K562 (cell line): ENCODE results near the gene TMEM63C. TPM values are rescaled to one million over a fixed set of nuclear protein-coding genes. Genes with fewer than 3 reads are reported as not detected.

ENCODE experiments used
- ATAC-seq: fragments of 200-7000 bp; cut with Tn5 transposase; 3 replicates; pipeline ENCODE4 v1.9.1; 2020; ENCODE audit warnings: moderate library complexity
- BruUV-seq: library from RNA; stranded (reverse); fragments of 400-500 nt; replicated peaks from 2 replicates; lab custom pipeline; 2021; lab: Mats Ljungman, UMichigan
- CTCF ChIA-PET: fragments of 300-600 bp; formaldehyde crosslinking; extraction: SDS; loops from one replicate; lab custom pipeline; 2021; ENCODE audit warnings: low intra/inter-chr PET ratio; lab: Yijun Ruan, JAX
- POLR2A ChIA-PET: fragments of 300-600, 350-650 bp; sonication (Branson Sonifier 250); formaldehyde crosslinking; extraction: SDS; loops from one replicate; lab custom pipeline; 2021; ENCODE audit warnings: antibody characterized with exemption, inconsistent platforms; lab: Yijun Ruan, JAX
- DNase-seq, 4 experiments: peaks; one replicate each; pipeline versions ENCODE4 v3.0.0 to v3.0.0-alpha.2; 2011 to 2018; ENCODE audit warnings: low spot score in 3 of 4, mixed read lengths in 3 of 4; ENCODE audit errors: extremely low read depth in 1 of 4
- FAIRE-seq: peaks from 2 replicates; lab custom pipeline; 2011; peaks lifted over from hg19 to GRCh38; lab: Jason Lieb, UNC
- H2AFZ ChIP-seq: 2 replicates; pipeline ENCODE4 v1.6.0; 2011; ENCODE audit warnings: low read depth, low read length, control low read depth, inconsistent platforms
- H3K27ac ChIP-seq: fragments of 200-600 bp; 3 replicates; pipeline ENCODE4 v1.8.0; 2011; ENCODE audit warnings: low read depth, mild to moderate bottlenecking, control low read depth, inconsistent platforms, low read length, moderate library complexity, mixed read lengths; ENCODE audit errors: extremely low read depth
- H3K27me3 ChIP-seq, 2 experiments: fragments of 300-600 bp in 1 of 2; 2 replicates in 1 of 2; 3 replicates in 1 of 2; pipeline versions ENCODE4 v1.6.0 to v1.8.0; 2011; ENCODE audit warnings: inconsistent platforms in 2 of 2, low read length in 2 of 2, mild to moderate bottlenecking in 1 of 2, mixed read lengths in 1 of 2, moderate library complexity in 1 of 2; ENCODE audit not compliant: control insufficient read depth in 2 of 2, insufficient read depth in 2 of 2
- H3K36me3 ChIP-seq: fragments of 300-600 bp; 3 replicates; pipeline ENCODE4 v1.8.0; 2011; ENCODE audit warnings: mild to moderate bottlenecking, low read length, inconsistent platforms; ENCODE audit not compliant: control insufficient read depth, insufficient read depth
- H3K4me1 ChIP-seq, 2 experiments: fragments of 200-600 bp in 1 of 2; replicated peaks in 1 of 2; 2 replicates in 1 of 2; 3 replicates in 1 of 2; pipeline versions ENCODE4 v1.5.1 to v1.8.0; 2011; ENCODE audit warnings: inconsistent platforms in 2 of 2, low read length in 2 of 2, mild to moderate bottlenecking in 1 of 2, mixed read lengths in 1 of 2, moderate library complexity in 1 of 2; ENCODE audit not compliant: control insufficient read depth in 2 of 2, insufficient read depth in 2 of 2
- H3K4me2 ChIP-seq: 2 replicates; pipeline ENCODE4 v1.6.1; 2011; ENCODE audit warnings: low read length, control low read depth, inconsistent platforms, mixed read lengths; ENCODE audit not compliant: insufficient read depth
- H3K4me3 ChIP-seq: fragments of 200-600 bp; sonication (generic), shearing (Covaris generic); 2 replicates; pipeline ENCODE4 v1.5.1; 2016; ENCODE audit warnings: control low read depth, inconsistent platforms
- H3K79me2 ChIP-seq: fragments of 200-600 bp; 3 replicates; pipeline ENCODE4 v1.8.0; 2011; ENCODE audit warnings: low read length, inconsistent platforms; ENCODE audit not compliant: control insufficient read depth, insufficient read depth
- H3K9ac ChIP-seq, 2 experiments: 2 replicates each; pipeline versions ENCODE4 v1.6.0 to v1.6.1; 2011; ENCODE audit warnings: low read depth in 2 of 2, low read length in 2 of 2, control low read depth in 1 of 2, inconsistent platforms in 1 of 2, mild to moderate bottlenecking in 1 of 2, mixed read lengths in 1 of 2; ENCODE audit not compliant: insufficient read depth in 1 of 2
- H3K9me1 ChIP-seq: one replicate; pipeline ENCODE4 v1.6.0; 2011; ENCODE audit warnings: inconsistent platforms, mild to moderate bottlenecking, low read length, moderate library complexity; ENCODE audit not compliant: control insufficient read depth, insufficient read depth
- H3K9me3 ChIP-seq: replicated peaks from 2 replicates; pipeline ENCODE4 v1.5.1; 2011; ENCODE audit warnings: low read depth, low read length, inconsistent platforms; ENCODE audit not compliant: control insufficient read depth, insufficient read depth
- H4K20me1 ChIP-seq: replicated peaks from 2 replicates; pipeline ENCODE4 v1.6.1; 2011; ENCODE audit warnings: low read length, inconsistent platforms, mixed read lengths; ENCODE audit not compliant: control insufficient read depth, insufficient read depth
- FOXJ3 ChIP-seq: sonication (generic); formaldehyde crosslinking; IDR thresholded peaks from 2 replicates; pipeline ENCODE4 v1.4.0; 2020; ENCODE audit warnings: mild to moderate bottlenecking, missing genetic modification reagents
- PHTF2 ChIP-seq: fragments of 250-450 bp; sonication (Bioruptor Pico); IDR thresholded peaks from 2 replicates; pipeline ENCODE4 v1.5.0; 2021; ENCODE audit warnings: mild to moderate bottlenecking
- TSC22D4 ChIP-seq: fragments of 450-650 bp; IDR thresholded peaks from 2 replicates; pipeline ENCODE4 v1.6.1; 2016; ENCODE audit warnings: missing genetic modification characterization, missing biosample characterization, control low read depth
- ZNF699 ChIP-seq: fragments of 250-450 bp; sonication (Bioruptor Pico); IDR thresholded peaks from 2 replicates; pipeline ENCODE4 v1.8.0; 2021; ENCODE audit warnings: mild to moderate bottlenecking, moderate library complexity; ENCODE audit not compliant: insufficient replicate concordance
- WGBS: fragments of 100-300 bp; shearing (Covaris generic); methylation state at CpG from one replicate; pipeline ENCODE4 v1.1.6; 2016; ENCODE audit warnings: low coverage, mixed read lengths; ENCODE audit not compliant: insufficient coverage; ENCODE audit errors: missing lambda C conversion rate; 5-methylcytosine and 5-hydroxymethylcytosine counted together
- in situ Hi-C: fragments of 300-500 bp; cut with MboI; formaldehyde crosslinking; loops from 4 replicates; pipeline ENCODE4 v1.15.0; 2018; ENCODE audit warnings: inconsistent platforms, mixed read lengths
- intact Hi-C: fragments of 100-400 bp; cut with micrococcal nuclease; formaldehyde crosslinking; loops from 2 replicates; pipeline ENCODE4 v1.14.2; 2022
- polyA plus RNA-seq, 8 experiments: library from polyadenylated mRNA; depleted of rRNA in 4 of 8; stranded (reverse) in 5 of 8; unstranded in 3 of 8; fragments of >200 nt; fragmentation: Nextera tagmentation in 2 of 8; fragmentation: Illumina TruSeq in 1 of 8; extraction: Ambion mirVana in 2 of 8; extraction: Trizol in 1 of 8; gene quantifications; 2 replicates each; pipeline versions ENCODE4 v1.2.1 to v1.2.3, GENCODE V29; 2011 to 2014; ENCODE audit warnings: inconsistent platforms in 1 of 8, missing spikeins in 1 of 8
- total RNA-seq, 7 experiments: library from RNA; depleted of rRNA in 6 of 7; stranded (reverse); fragments of >200 nt in 6 of 7; fragmentation: Illumina TruSeq in 2 of 7; extraction: Trizol in 2 of 7; gene quantifications; 2 replicates each; pipeline versions ENCODE4 v1.2.1 to v1.2.3, GENCODE V29; 2011 to 2021; ENCODE audit warnings: low replicate concordance in 1 of 7
- TF ChIP-seq, protein P1 (sequence below), 3 experiments: IDR thresholded peaks in 2 of 3; conservative IDR thresholded peaks in 1 of 3; 2 replicates each; pipeline ENCODE4 v1.5.1; 2011 to 2012; ENCODE audit warnings: low read length in 3 of 3, mild to moderate bottlenecking in 3 of 3, control low read depth in 2 of 3, improper control_type of control experiment in 1 of 3, inconsistent platforms in 1 of 3, low read depth in 1 of 3, mixed read lengths in 1 of 3, moderate library complexity in 1 of 3; ENCODE audit not compliant: insufficient read depth in 2 of 3

TMEM63C gene
- total and polyA plus RNA-seq, 9 of the 15 experiments (the other 6 are each of a cell fraction or from before 2014, with no cell fraction given) = 0.07 TPM; not detected in 8

DNA sequence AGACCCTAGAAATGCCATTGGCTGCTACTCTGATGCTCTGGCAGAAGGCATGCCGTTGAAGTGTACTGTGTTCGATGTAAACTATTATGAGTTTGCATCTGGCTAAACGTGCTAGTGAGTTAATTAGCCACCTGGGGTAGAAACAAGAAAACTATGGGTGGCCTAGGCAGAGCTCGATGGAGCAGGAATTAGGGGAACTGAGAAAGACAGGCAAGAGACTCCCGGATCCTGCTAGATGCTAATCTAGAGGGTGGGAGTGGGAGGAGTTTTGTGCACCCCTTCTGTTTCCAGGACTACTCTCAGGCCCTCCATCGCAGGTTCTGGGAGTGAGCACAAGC is 32.0 kb downstream of the TMEM63C start:
- DNase-seq = no peak

More for the DNA sequence above, 32.0 kb downstream of the TMEM63C start:
- H3K9ac ChIP-seq = no peak overlapping the region
- H3K27ac ChIP-seq = no peak overlapping the region
- ATAC-seq (no peak), FAIRE-seq (no peak)
- intact Hi-C loops = loop anchor here (5.0 kb wide), 1 partner anchor 61 kb away; no protein-coding TSS in a partner anchor
- 0% methylated on average over 6 of the region's 6 CpGs for WGBS
- H3K9me3 ChIP-seq = no peaks in the 10 kb centered on the region
- H3K79me2 ChIP-seq = no peaks in the 10 kb centered on the region
- no peaks in the 10 kb centered on the region; the same call in 1 of the 2 replicates for H4K20me1 ChIP-seq
- H3K4me3 ChIP-seq = no peak overlapping the region
- TF ChIP-seq PHTF2 (CRISPR knock-in tag) (no peak), TSC22D4 (tag) (no peak), ZNF699 (CRISPR knock-in tag) (no peak), FOXJ3 (CRISPR knock-in tag) (no peak)
- TF ChIP-seq, protein P1, sequence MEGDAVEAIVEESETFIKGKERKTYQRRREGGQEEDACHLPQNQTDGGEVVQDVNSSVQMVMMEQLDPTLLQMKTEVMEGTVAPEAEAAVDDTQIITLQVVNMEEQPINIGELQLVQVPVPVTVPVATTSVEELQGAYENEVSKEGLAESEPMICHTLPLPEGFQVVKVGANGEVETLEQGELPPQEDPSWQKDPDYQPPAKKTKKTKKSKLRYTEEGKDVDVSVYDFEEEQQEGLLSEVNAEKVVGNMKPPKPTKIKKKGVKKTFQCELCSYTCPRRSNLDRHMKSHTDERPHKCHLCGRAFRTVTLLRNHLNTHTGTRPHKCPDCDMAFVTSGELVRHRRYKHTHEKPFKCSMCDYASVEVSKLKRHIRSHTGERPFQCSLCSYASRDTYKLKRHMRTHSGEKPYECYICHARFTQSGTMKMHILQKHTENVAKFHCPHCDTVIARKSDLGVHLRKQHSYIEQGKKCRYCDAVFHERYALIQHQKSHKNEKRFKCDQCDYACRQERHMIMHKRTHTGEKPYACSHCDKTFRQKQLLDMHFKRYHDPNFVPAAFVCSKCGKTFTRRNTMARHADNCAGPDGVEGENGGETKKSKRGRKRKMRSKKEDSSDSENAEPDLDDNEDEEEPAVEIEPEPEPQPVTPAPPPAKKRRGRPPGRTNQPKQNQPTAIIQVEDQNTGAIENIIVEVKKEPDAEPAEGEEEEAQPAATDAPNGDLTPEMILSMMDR (IDR thresholded peaks at IDR 0.05 in 2 of 3, conservative IDR thresholded peaks at IDR 0.05 in 1 of 3; ENCODE audit: insufficient read depth in 2 of 3, low read depth in 1 of 3, low read length in 3 of 3) = 0 out of 6 replicates have a peak, but pooled peaks of 1 of the 3 experiments have one; percentile 6
- in situ Hi-C loops = no loop called here
- H3K27me3 ChIP-seq = peaks cover 0 to 19% of the 10 kb centered on the region in 2 experiments; a peak in 3 of 5 replicates
- no peak overlapping the region for H3K4me2 ChIP-seq
- POLR2A ChIA-PET = interaction anchor here (0.6 kb wide), 2 partner anchors 14 to 266 kb away, joined by 3 read pairs; no protein-coding TSS in a partner anchor
- no peaks in the 10 kb centered on the region for H3K36me3 ChIP-seq
- BruUV-seq = no TSS peak
- H3K9me1 ChIP-seq = peaks cover 4% of the 10 kb centered on the region
- H3K4me1 ChIP-seq = no peaks in the 10 kb centered on the region
- CTCF ChIA-PET = interaction anchor here (0.7 to 1.5 kb wide), 2 partner anchors 62 to 339 kb away, joined by 3 to 6 read pairs; no protein-coding TSS in a partner anchor
- no peak overlapping the region for H2AFZ ChIP-seq
